ENCODE measurements around the gene PTPRN2. TPM values are rescaled to one million over a fixed set of nuclear protein-coding genes. Genes with fewer than 3 reads are reported as not detected.
"Not testable (repeated sequence)": the region's sequence is repeated elsewhere in the genome, so short reads cannot be mapped to it uniquely, and the experiment has no call there.

PTPRN2 gene
- total RNA-seq, 8 experiments from 2014 or later, result 0.10 to 19.7 (median 10.8) TPM; not detected in 1

DNA sequence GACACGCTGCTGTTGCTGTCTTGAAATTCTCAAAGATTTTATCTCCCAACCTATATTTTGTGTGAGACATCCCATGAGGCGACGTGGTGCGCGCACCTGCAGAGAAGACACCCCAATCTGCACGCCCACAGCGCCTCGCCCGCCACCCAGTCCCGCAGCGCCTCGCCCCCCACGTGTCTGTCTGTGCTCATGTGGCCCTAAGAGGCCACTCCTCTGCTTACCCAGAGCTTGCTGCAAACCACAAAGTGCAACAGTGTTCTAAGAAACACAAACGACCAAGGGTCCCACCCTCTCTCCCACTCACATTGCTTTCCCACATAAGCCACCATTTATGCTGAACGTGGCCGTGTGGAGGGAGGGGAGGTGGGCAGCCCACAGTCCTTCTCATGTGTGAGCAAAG is 287.2 kb downstream of the PTPRN2 start:
- 0 to 88% (median 51%) methylated on average over 1 to 16 of the region's 16 CpGs; no CpG with 5 or more reads in 4 of the 10 experiments for WGBS, 10 experiments
- ATAC-seq (replicated peaks in 6 of 8), result no peak
- no peak overlapping the region for H3K4me3 ChIP-seq
- no peaks in the 10 kb centered on the region for H3K4me1 ChIP-seq (replicated peaks in 1 of 2)
- in situ Hi-C loops (cut with MboI; ENCODE audit: low pct_unique_long_range_greater_than_20kb in 2 of 9, low sequenced_read_pairs in 9 of 9, unreplicated experiment in 9 of 9), result no loop called here
- no peak overlapping the region for H3K27ac ChIP-seq

DNA sequence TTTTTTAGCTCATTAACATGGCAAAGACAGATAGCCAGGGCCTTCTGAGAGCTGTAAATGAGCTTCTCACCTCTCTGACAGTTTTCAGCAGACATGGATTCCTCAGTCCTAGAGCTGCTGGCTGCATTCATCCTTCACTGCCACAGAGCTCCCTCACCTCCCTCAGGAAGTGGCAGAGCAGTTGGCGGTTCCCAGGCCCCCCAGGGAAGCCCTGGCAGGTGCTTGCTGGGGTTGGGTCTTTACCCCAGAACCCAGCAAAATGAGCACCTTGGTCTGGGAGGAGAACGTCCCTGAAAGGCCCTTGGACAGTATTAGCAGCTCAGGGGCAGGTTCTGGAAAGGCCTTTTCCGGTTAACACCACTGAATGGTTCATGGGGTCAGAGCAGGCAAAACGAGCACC is 288.0 kb downstream of the PTPRN2 start:
- 11 to 85% (median 17%) methylated on average over 1 to 3 of the region's 4 CpGs; no CpG with 5 or more reads in 7 of the 10 experiments for WGBS, 10 experiments
- in situ Hi-C loops (cut with MboI; ENCODE audit: low pct_unique_long_range_greater_than_20kb in 2 of 9, low sequenced_read_pairs in 9 of 9, unreplicated experiment in 9 of 9), result no loop called here
- H3K4me1 ChIP-seq (replicated peaks in 1 of 2), result no peaks in the 10 kb centered on the region
- no peak overlapping the region for H3K27ac ChIP-seq
- no peak for ATAC-seq (replicated peaks in 6 of 8)
- no peak overlapping the region for H3K4me3 ChIP-seq

DNA sequence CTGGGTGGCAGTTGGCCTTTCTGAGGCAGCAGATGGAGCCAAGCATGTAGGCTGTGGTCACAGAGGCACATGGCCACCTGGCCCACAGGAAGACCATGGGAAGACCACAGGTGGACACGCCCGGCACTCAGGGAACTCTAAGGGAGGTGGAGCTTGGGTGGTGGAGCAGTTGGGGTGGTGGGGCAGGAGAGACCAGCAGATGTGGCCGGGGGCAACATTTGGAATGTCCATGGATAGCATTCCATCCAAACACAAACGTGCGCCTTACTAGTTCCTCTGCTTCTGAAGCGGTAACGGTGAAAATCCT is 290.9 kb downstream of the PTPRN2 start:
- Histone ChIP-seq H3K4me3 (no peak overlapping the region), H3K27ac (no peak overlapping the region), H3K4me1 (replicated peaks in 1 of 2) (no peaks in the 10 kb centered on the region)
- in situ Hi-C loops (cut with MboI; ENCODE audit: low pct_unique_long_range_greater_than_20kb in 2 of 9, low sequenced_read_pairs in 9 of 9, unreplicated experiment in 9 of 9), result no loop called here
- 77 to 90% (median 90%) methylated on average over 2 to 5 of the region's 7 CpGs; no CpG with 5 or more reads in 7 of the 10 experiments for WGBS, 10 experiments
- ATAC-seq (replicated peaks in 6 of 8), result no peak

DNA sequence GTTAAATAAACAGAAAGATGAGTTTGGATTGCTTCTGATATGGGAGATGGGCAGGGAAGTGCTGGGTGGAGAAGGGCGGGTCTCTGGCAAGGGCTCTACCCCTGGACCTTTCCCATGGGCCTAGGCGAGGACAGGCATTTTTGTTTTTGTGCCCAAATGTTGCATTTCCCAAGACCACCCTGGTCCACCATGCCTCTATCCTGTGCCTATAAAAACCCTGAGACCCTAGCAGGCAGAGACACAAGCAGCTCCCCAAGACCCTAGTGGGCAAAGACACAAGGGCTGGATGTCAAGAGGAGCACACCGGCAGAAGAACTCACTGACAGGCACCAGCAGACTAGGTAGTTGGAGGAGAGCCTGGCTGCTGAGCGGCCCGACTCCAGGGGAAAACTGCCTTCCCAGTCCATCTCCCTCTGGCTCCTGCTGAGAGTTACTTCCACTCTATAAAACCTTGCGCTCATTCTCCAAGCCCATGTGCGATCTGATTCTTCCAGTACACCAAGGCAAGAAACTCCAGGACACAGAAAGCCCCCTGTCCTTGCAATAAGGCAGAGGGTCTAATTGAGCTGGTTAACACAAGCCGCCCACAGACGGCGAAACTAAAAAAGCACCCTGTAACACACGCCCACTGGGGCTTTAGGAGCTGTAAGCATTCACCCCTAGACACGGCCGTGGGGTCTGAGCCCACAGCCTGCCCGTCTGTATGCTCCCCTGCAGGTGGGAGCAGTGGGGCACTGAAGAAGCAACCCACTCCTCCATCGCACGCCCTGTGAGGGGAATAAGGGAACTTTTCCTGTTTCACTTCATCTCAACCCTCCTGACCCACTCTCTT is 291.4 kb downstream of the PTPRN2 start:
- Histone ChIP-seq H3K27ac (no peak overlapping the region), H3K4me3 (no peak overlapping the region), H3K4me1 (replicated peaks in 1 of 2) (no peaks in the 10 kb centered on the region)
- in situ Hi-C loops (cut with MboI; ENCODE audit: low pct_unique_long_range_greater_than_20kb in 2 of 9, low sequenced_read_pairs in 9 of 9, unreplicated experiment in 9 of 9), result no loop called here
- ATAC-seq (replicated peaks in 6 of 8), result no peak
- 4 to 91% (median 65%) methylated on average over 3 to 9 of the region's 16 CpGs; no CpG with 5 or more reads in 2 of the 10 experiments for WGBS, 10 experiments

DNA sequence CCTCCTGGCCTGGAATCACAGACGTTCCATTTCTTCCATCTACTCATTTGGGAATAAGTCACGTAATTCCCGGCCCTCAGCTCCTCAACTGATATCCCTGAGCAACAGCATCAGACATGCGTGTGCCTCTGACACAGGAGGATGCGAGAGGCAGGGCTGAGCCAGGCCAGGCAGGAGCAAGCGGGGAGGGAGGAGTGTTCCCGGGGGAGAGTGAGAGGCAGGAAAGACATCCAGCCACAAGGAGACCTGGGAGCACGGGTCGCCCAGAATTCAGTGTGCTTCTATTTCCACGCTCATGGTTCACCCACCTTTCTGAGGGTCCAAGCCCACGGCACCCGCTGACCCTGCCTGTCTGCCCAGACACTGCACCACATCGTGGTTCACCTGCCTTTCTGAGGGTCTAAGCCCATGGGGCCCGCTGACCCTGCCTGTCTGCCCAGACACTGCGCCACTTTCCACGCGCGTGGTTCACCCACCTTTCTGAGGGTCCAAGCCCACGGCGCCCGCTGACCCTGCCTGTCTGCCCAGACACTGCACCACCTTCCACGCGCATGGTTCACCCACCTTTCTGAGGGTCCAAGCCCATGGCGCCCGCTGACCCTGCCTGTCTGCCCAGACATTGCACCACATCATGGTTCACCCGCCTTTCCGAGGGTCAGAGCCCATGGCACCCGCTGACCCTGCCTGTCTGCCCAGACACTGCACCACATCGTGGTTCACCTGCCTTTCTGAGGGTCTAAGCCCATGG is 293.0 kb downstream of the PTPRN2 start:
- WGBS, 10 experiments, result 0 to 91% (median 46%) methylated on average over 1 to 8 of the region's 29 CpGs; no CpG with 5 or more reads in 2 of the 10 experiments

DNA sequence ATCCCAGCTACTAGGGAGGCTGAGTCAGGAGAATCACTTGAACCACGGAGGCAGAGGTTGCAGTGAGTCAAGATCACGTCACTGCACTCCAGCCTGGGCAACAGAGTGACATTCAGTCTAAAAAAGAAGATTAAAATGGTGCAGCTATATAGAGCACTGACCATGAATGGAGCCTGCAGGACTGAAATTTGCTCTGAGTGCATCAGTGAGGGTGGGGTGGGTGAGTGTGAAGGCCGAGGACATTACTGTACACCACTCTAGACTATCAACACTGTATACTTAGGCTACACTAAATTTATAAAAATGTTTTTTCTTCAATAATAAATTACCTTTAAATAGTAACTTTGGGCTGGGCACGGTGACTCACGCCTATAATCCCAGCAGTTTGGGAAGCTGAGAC is 294.7 kb downstream of the PTPRN2 start:
- 16 to 90% (median 59%) methylated on average over 2 to 4 of the region's 5 CpGs; no CpG with 5 or more reads in 4 of the 10 experiments for WGBS, 10 experiments
- H3K4me3 ChIP-seq, result no peak overlapping the region
- H3K27ac ChIP-seq, result no peak overlapping the region
- ATAC-seq (replicated peaks in 6 of 8), result no peak
- H3K4me1 ChIP-seq (replicated peaks in 1 of 2), result no peaks in the 10 kb centered on the region
- in situ Hi-C loops (cut with MboI; ENCODE audit: low pct_unique_long_range_greater_than_20kb in 2 of 9, low sequenced_read_pairs in 9 of 9, unreplicated experiment in 9 of 9), result no loop called here

More for the DNA sequence above, 293.0 kb downstream of the PTPRN2 start:
- ATAC-seq (replicated peaks in 6 of 8); H3K27ac ChIP-seq; H3K4me3 ChIP-seq; in situ Hi-C loops (cut with MboI; ENCODE audit: low pct_unique_long_range_greater_than_20kb in 2 of 9, low sequenced_read_pairs in 9 of 9, unreplicated experiment in 9 of 9); H3K4me1 ChIP-seq (replicated peaks in 1 of 2): not testable (repeated sequence)

DNA sequence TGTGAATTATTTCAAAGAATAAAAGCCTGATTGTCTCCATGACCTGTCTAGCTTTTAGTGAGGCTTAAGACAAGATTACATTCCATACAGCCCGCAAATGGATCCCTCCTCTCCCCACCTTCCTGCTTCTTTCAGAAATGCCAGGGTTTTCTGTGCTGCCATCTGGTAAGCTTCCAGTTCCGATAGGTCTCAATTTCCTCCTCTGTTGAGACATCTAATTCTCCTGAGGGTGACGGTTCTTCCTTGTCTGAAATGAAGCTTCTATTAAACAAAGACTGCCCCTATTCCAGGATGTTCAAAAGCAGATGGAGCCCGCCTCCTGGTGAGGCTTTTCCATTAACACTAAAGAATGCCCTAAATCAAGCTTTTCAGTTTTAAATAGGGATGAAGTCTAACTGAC is 295.6 kb downstream of the PTPRN2 start:
- no peaks in the 10 kb centered on the region for H3K4me1 ChIP-seq (replicated peaks in 1 of 2)
- H3K4me3 ChIP-seq, result no peak overlapping the region
- 0 to 71% (median 25%) methylated on average over 1 to 4 of the region's 4 CpGs; no CpG with 5 or more reads in 2 of the 10 experiments for WGBS, 10 experiments
- in situ Hi-C loops (cut with MboI; ENCODE audit: low pct_unique_long_range_greater_than_20kb in 2 of 9, low sequenced_read_pairs in 9 of 9, unreplicated experiment in 9 of 9), result no loop called here
- H3K27ac ChIP-seq, result no peak overlapping the region
- ATAC-seq (replicated peaks in 6 of 8), result no peak

DNA sequence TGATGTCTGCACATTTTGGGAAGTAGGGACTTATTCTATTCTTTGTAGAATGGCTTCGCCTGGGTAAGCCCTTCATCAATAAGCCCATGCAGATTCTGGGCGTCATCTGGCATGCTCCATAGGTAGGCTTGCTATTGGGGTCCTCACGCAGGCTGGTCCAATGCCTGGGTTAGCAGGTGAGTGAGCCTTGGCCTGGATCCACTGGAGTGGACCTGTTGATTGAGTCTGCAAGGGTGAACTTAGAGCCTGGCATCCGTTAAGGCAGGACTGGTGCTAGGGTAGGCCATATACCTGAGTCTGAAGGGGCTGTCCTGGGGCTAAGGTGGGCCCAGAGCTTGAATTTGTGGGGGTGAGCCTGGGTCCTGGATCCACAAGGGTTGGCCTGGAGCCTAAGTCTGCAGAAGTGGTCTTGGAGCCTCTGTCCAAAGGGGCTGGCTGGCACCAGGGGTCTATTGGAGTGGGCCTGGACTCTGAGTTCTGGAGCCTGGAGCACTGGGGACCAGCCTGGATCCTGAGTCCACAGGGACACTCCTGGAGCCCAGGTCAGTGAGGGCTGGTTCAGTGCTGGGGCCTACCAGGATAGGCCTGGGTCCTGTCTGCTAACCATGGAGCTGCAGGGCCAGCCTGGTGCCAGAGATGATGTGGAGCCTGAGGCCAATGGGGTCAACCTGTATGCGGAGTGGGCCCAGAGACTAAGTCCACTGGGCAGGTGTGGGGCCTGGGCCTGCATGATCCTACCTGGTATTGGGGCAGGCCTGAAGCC is 297.7 kb downstream of the PTPRN2 start:
- no peaks in the 10 kb centered on the region for H3K4me1 ChIP-seq (replicated peaks in 1 of 2)
- in situ Hi-C loops (cut with MboI; ENCODE audit: low pct_unique_long_range_greater_than_20kb in 2 of 9, low sequenced_read_pairs in 9 of 9, unreplicated experiment in 9 of 9), result no loop called here
- no peak overlapping the region for H3K4me3 ChIP-seq
- H3K27ac ChIP-seq, result no peak overlapping the region
- no peak for ATAC-seq (replicated peaks in 6 of 8)
- 0 to 100% (median 21%) methylated on average over 1 to 3 of the region's 5 CpGs; no CpG with 5 or more reads in 1 of the 10 experiments for WGBS, 10 experiments

DNA sequence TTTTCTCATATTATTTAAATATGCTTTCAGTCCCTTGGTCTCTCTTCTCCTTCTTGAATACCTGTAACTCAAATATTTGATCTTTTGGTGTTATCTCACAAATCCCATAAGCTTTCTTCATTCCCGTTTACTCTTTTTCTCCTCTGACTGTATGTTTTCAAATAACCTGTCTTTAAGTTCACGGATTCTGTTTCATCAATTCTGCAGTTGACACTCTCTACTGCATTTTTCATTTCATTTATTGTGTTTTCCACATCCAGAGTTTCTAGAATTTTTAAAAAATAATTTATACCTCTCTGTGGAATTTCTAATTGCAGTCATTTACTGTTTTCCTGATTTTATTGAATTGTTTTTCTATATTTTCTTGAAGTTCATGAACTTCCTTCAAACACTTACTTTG is 298.4 kb downstream of the PTPRN2 start:
- in situ Hi-C loops (cut with MboI; ENCODE audit: low pct_unique_long_range_greater_than_20kb in 2 of 9, low sequenced_read_pairs in 9 of 9, unreplicated experiment in 9 of 9), result no loop called here

DNA sequence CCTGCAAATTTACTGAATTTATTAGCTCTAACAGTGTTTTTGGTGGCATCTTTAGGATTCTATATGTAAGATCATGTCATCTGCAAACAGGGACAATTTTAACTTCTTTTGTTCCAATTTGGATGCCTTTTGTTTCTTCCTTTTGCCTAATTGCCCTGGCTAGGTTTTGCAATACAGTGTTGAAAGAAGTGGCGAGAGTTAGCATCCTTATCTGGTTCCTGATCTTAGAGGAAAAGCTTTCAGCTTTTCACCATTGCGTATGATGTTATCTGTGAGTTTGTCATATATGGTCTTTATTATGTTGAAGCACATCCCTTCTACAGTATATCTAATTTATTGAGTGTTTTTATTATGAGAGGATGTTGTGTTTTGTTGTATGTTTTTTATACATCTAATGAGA is 301.4 kb downstream of the PTPRN2 start:
- Histone ChIP-seq H3K4me1 (replicated peaks in 1 of 2) (no peaks in the 10 kb centered on the region), H3K4me3 (no peak overlapping the region), H3K27ac (no peak overlapping the region)
- no peak for ATAC-seq (replicated peaks in 6 of 8)
- in situ Hi-C loops (cut with MboI; ENCODE audit: low pct_unique_long_range_greater_than_20kb in 2 of 9, low sequenced_read_pairs in 9 of 9, unreplicated experiment in 9 of 9), result no loop called here
- WGBS, 10 experiments, result 8 to 93% (median 47%) methylated on average over 2 of the region's 2 CpGs; no CpG with 5 or more reads in 2 of the 10 experiments

More for the DNA sequence above, 298.4 kb downstream of the PTPRN2 start:
- WGBS, 10 experiments, result 3 to 85% (median 65%) methylated on average over 1 to 2 of the region's 2 CpGs
- ATAC-seq (replicated peaks in 6 of 8), result no peak
- H3K4me1 ChIP-seq (replicated peaks in 1 of 2), result no peaks in the 10 kb centered on the region
- no peak overlapping the region for H3K4me3 ChIP-seq
- no peak overlapping the region for H3K27ac ChIP-seq

DNA sequence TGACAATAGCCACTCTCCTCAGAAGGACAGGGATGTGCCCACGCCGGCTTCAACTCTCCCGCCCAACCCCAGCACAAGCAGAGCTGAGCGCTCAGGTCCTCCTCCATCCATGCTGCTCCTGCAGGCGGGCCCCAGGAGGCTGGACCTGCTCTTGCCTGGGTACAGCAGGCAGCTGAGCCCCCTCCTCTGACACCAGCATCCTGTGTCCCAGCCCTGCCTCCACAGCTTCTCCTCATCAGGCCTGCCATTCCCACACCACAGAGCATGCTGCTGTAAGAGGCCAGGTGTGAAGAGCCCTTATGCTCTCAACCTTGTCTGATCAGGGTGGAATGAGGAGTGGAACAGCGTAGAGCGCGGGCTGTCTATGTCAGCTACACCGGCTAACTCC is 302.2 kb downstream of the PTPRN2 start:
- no peak for ATAC-seq (replicated peaks in 6 of 8)
- Histone ChIP-seq H3K27ac (no peak overlapping the region), H3K4me3 (no peak overlapping the region), H3K4me1 (replicated peaks in 1 of 2) (no peaks in the 10 kb centered on the region)
- in situ Hi-C loops (cut with MboI; ENCODE audit: low pct_unique_long_range_greater_than_20kb in 2 of 9, low sequenced_read_pairs in 9 of 9, unreplicated experiment in 9 of 9), result no loop called here
- 10 to 100% (median 49%) methylated on average over 1 to 3 of the region's 9 CpGs; no CpG with 5 or more reads in 5 of the 10 experiments for WGBS, 10 experiments

DNA sequence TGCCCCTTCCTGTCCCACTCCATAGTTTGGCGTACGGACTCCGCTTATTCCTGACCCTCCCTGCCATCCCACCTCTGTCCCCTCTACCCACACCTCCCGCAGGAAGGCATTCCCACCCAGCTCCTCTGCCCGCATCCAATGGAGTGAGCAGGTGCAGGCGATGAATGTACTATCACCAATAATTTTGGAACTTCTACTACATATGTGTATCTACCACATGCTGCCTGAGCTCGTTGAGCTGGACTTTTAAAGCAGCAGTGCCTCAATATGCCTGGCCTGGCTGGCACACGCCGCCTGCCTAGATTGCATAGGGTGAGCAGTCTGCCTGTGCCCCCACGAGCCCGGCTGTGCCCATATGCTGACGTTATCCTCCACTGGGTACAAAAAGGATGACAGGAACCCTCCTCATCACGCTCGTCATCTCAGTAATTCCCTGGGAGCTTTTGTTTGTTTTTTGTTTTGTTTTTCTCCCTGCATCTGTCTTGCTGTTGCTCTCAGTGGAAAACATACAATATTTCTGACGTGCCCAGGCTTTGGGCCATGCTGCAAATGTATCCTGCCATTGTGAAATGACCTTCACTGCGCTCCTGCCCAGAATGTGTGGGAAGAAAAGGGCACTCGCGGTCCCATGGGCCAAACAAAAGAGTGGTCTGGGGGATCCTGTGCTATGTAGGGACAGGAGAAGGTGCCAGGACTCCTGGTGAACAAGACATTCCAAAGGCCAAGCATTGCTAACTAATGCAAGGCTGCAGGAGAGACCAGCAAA is 302.8 kb downstream of the PTPRN2 start:
- 0 to 93% (median 58%) methylated on average over 1 to 11 of the region's 18 CpGs for WGBS, 10 experiments
- Histone ChIP-seq H3K27ac (no peak overlapping the region), H3K4me1 (replicated peaks in 1 of 2) (no peaks in the 10 kb centered on the region), H3K4me3 (no peak overlapping the region)
- no peak for ATAC-seq (replicated peaks in 6 of 8)
- in situ Hi-C loops (cut with MboI; ENCODE audit: low pct_unique_long_range_greater_than_20kb in 2 of 9, low sequenced_read_pairs in 9 of 9, unreplicated experiment in 9 of 9), result no loop called here
